K562 (cell line): Measurements from ENCODE around the gene SECISBP2. TPM values are rescaled to one million over a fixed set of nuclear protein-coding genes. Genes with fewer than 3 reads are reported as not detected.

Source experiments
- DMBX1 ChIP-seq: fragments of 250-450 bp; sonication (Bioruptor Pico); IDR thresholded peaks from 2 replicates; pipeline ENCODE4 v1.8.0; 2022; ENCODE audit warnings: inconsistent platforms, mild to moderate bottlenecking, moderate library complexity, borderline replicate concordance
- MAFG ChIP-seq: fragments of 450-650 bp; conservative IDR thresholded peaks from 2 replicates; pipeline ENCODE4 v1.6.1; 2016; ENCODE audit warnings: missing genetic modification characterization, missing compliant biosample characterization
- MLX ChIP-seq, 2 experiments: fragments of 450-650 bp in 1 of 2; sonication (generic) in 1 of 2; formaldehyde crosslinking; conservative IDR thresholded peaks; 2 replicates each; pipeline versions ENCODE4 v1.4.0 to v1.8.1; 2020 to 2022; ENCODE audit warnings: mild to moderate bottlenecking in 1 of 2, missing genetic modification reagents in 1 of 2
- RBM14 ChIP-seq: fragments of 200-400 bp; formaldehyde crosslinking; IDR thresholded peaks from 2 replicates; pipeline ENCODE4 v1.6.1; 2018; ENCODE audit warnings: low read depth, mild to moderate bottlenecking, low read length, moderate library complexity, borderline replicate concordance; ENCODE audit not compliant: insufficient read depth
- REST ChIP-seq, 2 experiments: fragments of 450-650 bp; formaldehyde crosslinking in 1 of 2; IDR thresholded peaks; 2 replicates each; pipeline versions ENCODE4 v1.4.0 to v1.6.1; 2014 to 2020; ENCODE audit warnings: mild to moderate bottlenecking in 2 of 2, borderline replicate concordance in 1 of 2, low read depth in 1 of 2
- TCFL5 ChIP-seq: fragments of 250-450 bp; sonication (Bioruptor Pico); conservative IDR thresholded peaks from 2 replicates; pipeline ENCODE4 v1.6.1; 2021; ENCODE audit warnings: mild to moderate bottlenecking, moderate library complexity, matching md5 sums
- polyA plus RNA-seq, 8 experiments: library from polyadenylated mRNA; depleted of rRNA in 4 of 8; stranded (reverse) in 5 of 8; unstranded in 3 of 8; fragments of >200 nt; fragmentation: Nextera tagmentation in 2 of 8; fragmentation: Illumina TruSeq in 1 of 8; extraction: Ambion mirVana in 2 of 8; extraction: Trizol in 1 of 8; gene quantifications; 2 replicates each; pipeline versions ENCODE4 v1.2.1 to v1.2.3, GENCODE V29; 2011 to 2014; ENCODE audit warnings: inconsistent platforms in 1 of 8, missing spikeins in 1 of 8
- total RNA-seq, 7 experiments: library from RNA; depleted of rRNA in 6 of 7; stranded (reverse); fragments of >200 nt in 6 of 7; fragmentation: Illumina TruSeq in 2 of 7; extraction: Trizol in 2 of 7; gene quantifications; 2 replicates each; pipeline versions ENCODE4 v1.2.1 to v1.2.3, GENCODE V29; 2011 to 2021; ENCODE audit warnings: low replicate concordance in 1 of 7

SECISBP2 gene
- total and polyA plus RNA-seq, 9 of the 15 experiments (the other 6 are each of a cell fraction or from before 2014, with no cell fraction given) = 3.2 to 41.6 (median 26.1) TPM

- TF ChIP-seq REST (IDR thresholded peaks at IDR 0.05; ENCODE audit: borderline replicate concordance) = no peak
- no peak for TF ChIP-seq REST (CRISPR knock-in tag; IDR thresholded peaks at IDR 0.05; ENCODE audit: low read depth)
- no peak for TF ChIP-seq DMBX1 (CRISPR knock-in tag)
- no peak for TF ChIP-seq TCFL5
- no peak for TF ChIP-seq RBM14
- no peak for TF ChIP-seq MAFG (tag)
- TF ChIP-seq MLX (CRISPR knock-in tag; conservative IDR thresholded peaks at IDR 0.05) = no peak
These were observed 85.8 kb downstream of the SECISBP2 start (continued) for GRCh38 chr9:89404074-89404473.
